ENCODE results near the gene GTF2E1. TPM values are rescaled to one million over a fixed set of nuclear protein-coding genes. Genes with fewer than 3 reads are reported as not detected.

GTF2E1 gene
- 1 to 10 TPM; 3.8 to 9.7 (median 7.7) TPM for total RNA-seq
- polyA plus RNA-seq: 1 to 10 TPM; 2.7 to 3.2 TPM

- Histone ChIP-seq H3K27ac (peak within 1 kb of the TSS; percentile 90 to 98 (median 93)), H3K27me3 (no peaks in the 10 kb centered on the region), H3K36me3 (no peaks in the 10 kb centered on the region), H3K4me1 (peaks cover 0 to 7% (median 4%) of the 10 kb centered on the region in 3 donors), H3K9me3 (no peaks in the 10 kb centered on the region), H3K4me3 (peak within 1 kb of the TSS; percentile 69 to 96 (median 84))
- DNase-seq (peak; percentile 92 to 98 (median 95)), ATAC-seq (peak; percentile 98 to 99 (median 99)), FAIRE-seq (peak; percentile 98)
- intact Hi-C loops (cut with DNase I): no loop called here
- WGBS, 2 donors: 0% methylated on average over 39 of the region's 39 CpGs
- TF ChIP-seq, protein P1, sequence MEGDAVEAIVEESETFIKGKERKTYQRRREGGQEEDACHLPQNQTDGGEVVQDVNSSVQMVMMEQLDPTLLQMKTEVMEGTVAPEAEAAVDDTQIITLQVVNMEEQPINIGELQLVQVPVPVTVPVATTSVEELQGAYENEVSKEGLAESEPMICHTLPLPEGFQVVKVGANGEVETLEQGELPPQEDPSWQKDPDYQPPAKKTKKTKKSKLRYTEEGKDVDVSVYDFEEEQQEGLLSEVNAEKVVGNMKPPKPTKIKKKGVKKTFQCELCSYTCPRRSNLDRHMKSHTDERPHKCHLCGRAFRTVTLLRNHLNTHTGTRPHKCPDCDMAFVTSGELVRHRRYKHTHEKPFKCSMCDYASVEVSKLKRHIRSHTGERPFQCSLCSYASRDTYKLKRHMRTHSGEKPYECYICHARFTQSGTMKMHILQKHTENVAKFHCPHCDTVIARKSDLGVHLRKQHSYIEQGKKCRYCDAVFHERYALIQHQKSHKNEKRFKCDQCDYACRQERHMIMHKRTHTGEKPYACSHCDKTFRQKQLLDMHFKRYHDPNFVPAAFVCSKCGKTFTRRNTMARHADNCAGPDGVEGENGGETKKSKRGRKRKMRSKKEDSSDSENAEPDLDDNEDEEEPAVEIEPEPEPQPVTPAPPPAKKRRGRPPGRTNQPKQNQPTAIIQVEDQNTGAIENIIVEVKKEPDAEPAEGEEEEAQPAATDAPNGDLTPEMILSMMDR (IDR thresholded peaks at IDR 0.05): no peak
Observed at GRCh38 chr3:120742198-120742848, at the start of gene GTF2E1, which contains the start of gene RABL3. Gene GTF2E1 (plus strand): TSS chr3:120742744. CDS start chr3:120750553, 7,809 bp downstream. Gene RABL3 (minus strand): TSS chr3:120742516. CDS start chr3:120742507, 9 bp downstream.

DNA sequence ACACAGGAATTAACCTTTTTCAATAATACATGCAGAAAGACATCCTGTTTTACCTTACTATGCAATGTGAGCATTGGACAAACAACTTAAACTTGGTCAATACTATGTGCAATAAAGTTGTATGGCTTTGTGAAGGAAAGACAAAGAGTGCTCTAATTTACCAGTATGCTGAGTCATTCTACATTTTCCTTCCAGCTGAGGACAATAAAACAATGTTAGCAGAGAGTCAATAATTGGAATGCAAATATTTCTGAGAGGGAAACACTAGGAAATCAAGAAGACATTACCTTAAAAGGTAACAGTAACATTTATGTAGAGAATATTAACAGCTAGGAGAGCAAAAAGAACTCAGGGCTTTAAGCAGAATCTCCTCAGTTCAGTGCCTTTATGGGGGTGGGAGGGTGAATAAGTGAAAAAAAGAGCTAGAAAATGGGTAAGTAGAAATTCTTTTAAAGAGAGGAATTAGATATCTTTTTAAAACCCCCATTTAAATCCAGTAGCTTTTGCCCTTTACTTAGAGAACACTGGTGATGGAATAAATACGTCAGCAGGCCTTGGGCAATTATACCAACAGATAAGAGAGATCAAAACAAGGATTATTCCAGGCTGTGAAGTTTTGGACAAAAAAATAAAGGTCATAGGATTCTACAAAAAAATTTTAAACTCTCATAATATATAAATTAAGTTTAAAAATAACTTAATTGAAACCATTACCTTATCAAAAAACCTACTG is 48.9 kb upstream of the GTF2E1 start:
- Histone ChIP-seq H3K27me3 (no peaks in the 10 kb centered on the region), H3K9me3 (no peaks in the 10 kb centered on the region), H3K36me3 (no peaks in the 10 kb centered on the region), H3K4me3 (no peak overlapping the region), H3K4me1 (peaks cover 11 to 23% (median 19%) of the 10 kb centered on the region in 3 donors), H3K27ac (peak overlapping the region in 2 of 4 donors; percentile 4 to 54)
- 26 to 29% methylated on average over 1 of the region's 1 CpG for WGBS, 2 donors
- TF ChIP-seq, protein P1 (IDR thresholded peaks at IDR 0.05): no peak
- intact Hi-C loops (cut with DNase I): no loop called here
- DNase-seq: no peak
- ATAC-seq: peak; percentile 78 to 86 (median 84)
- peak; percentile 90 for FAIRE-seq

GRCh38 chr3:120699333-120699732 is 43.2 kb upstream of the GTF2E1 start:
- no peak overlapping the region for H3K27ac ChIP-seq
- no peak overlapping the region for H3K4me3 ChIP-seq
- intact Hi-C loops (cut with DNase I): no loop called here
- TF ChIP-seq, protein P1 (IDR thresholded peaks at IDR 0.05): no peak
- no peak for FAIRE-seq
- no peaks in the 10 kb centered on the region for H3K27me3 ChIP-seq
- peaks cover 0 to 5% (median 4%) of the 10 kb centered on the region in 3 donors for H3K4me1 ChIP-seq
- DNase-seq: no peak
- no peaks in the 10 kb centered on the region for H3K9me3 ChIP-seq
- WGBS, 2 donors: 39 to 47% methylated on average over 3 of the region's 3 CpGs
- ATAC-seq: peak in 1 of 4 donors; percentile 48
- no peaks in the 10 kb centered on the region for H3K36me3 ChIP-seq

DNA sequence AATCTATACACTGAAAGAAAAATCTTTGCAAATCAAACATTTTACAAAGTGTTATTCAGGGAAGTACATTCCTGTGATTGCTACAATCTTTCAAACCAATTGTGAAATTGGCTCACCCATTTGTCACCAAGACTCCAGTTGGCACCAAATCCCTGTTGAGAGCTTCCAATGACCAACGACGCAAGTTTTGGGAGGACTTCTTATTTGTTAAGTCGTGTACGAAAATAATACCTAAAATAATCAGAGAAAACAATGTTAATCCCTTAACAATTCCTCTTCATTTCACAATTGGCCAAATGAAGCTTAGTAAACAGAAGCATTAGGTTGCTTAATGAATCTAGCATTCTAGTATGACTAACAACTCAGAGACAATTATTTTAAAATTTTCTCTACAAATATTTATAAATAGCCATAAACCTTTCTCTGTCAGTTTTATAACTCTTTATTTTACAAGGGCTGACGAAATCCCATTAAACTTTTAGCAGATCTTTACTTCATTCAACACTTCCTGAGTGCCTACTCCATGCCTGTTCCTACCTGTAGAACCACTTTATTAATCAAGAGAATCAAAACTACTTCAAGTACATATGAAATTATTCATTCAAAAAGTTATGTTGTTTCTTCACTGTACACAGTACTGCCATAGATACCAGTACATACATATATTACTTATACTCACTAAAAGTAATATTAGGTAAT is 36.5 kb upstream of the GTF2E1 start:
- WGBS, 2 donors: 80 to 89% methylated on average over 5 of the region's 5 CpGs
- Histone ChIP-seq H3K36me3 (no peaks in the 10 kb centered on the region), H3K4me3 (no peak overlapping the region), H3K27ac (no peak overlapping the region), H3K27me3 (no peaks in the 10 kb centered on the region), H3K4me1 (no peaks in the 10 kb centered on the region), H3K9me3 (no peaks in the 10 kb centered on the region)
- no peak for ATAC-seq
- no peak for DNase-seq
- TF ChIP-seq, protein P1 (IDR thresholded peaks at IDR 0.05): no peak
- FAIRE-seq: no peak
- intact Hi-C loops (cut with DNase I): no loop called here

Measured in pancreas (tissue), 10 donors.